Skeletal muscle tissue (tissue), 1 donor: ENCODE results near the gene PCDHA3. TPM values are rescaled to one million over a fixed set of nuclear protein-coding genes. Genes with fewer than 3 reads are reported as not detected.

ENCODE experiments used
- total RNA-seq: library from RNA; depleted of rRNA; stranded (reverse); fragments of >200 nt; gene quantifications from one replicate; pipeline ENCODE4 v1.2.3, GENCODE V29; 2014

PCDHA3 gene
- total RNA-seq, 1 donor from 2014 or later = not detected

Other genes with a start within 250 kb of the PCDHA3 start
- 15.1 TPM for gene SRA1, start 243.6 kb upstream of the PCDHA3 start, total RNA-seq
- 7.3 TPM for gene APBB3, start 236.5 kb upstream of the PCDHA3 start, total RNA-seq
- gene SLC35A4, start 236.2 kb upstream of the PCDHA3 start, total RNA-seq = 7.3 TPM
- gene CD14, start 167.9 kb upstream of the PCDHA3 start, total RNA-seq = 39.7 TPM
- 2.6 TPM for gene TMCO6, start 161.6 kb upstream of the PCDHA3 start, total RNA-seq
- gene NDUFA2, start 153.4 kb upstream of the PCDHA3 start, total RNA-seq = 42.8 TPM
- gene IK, start 153.2 kb upstream of the PCDHA3 start, total RNA-seq = 60.5 TPM
- gene WDR55, start 136.2 kb upstream of the PCDHA3 start, total RNA-seq = 9.4 TPM
- gene DND1, start 127.5 kb upstream of the PCDHA3 start, total RNA-seq = not detected
- gene HARS1, start 109.7 kb upstream of the PCDHA3 start, total RNA-seq = 40.2 TPM
- gene HARS2, start 109.6 kb upstream of the PCDHA3 start, total RNA-seq = 15.7 TPM
- gene ZMAT2, start 100.6 kb upstream of the PCDHA3 start, total RNA-seq = 33.4 TPM
- not detected for gene PCDHA1, start 14.9 kb upstream of the PCDHA3 start, total RNA-seq
- under 0.01 TPM for gene PCDHA2, start 6.2 kb upstream of the PCDHA3 start, total RNA-seq
- 0.52 TPM for gene PCDHA4, start 6.0 kb downstream of the PCDHA3 start, total RNA-seq
- not detected for gene PCDHA5, start 20.6 kb downstream of the PCDHA3 start, total RNA-seq
- under 0.01 TPM for gene PCDHA6, start 26.9 kb downstream of the PCDHA3 start, total RNA-seq
- 0.52 TPM for gene PCDHA7, start 33.2 kb downstream of the PCDHA3 start, total RNA-seq
- 0.52 TPM for gene PCDHA8, start 40.1 kb downstream of the PCDHA3 start, total RNA-seq
- gene PCDHA9, start 47.3 kb downstream of the PCDHA3 start, total RNA-seq = 0.52 TPM
- gene PCDHA10, start 54.8 kb downstream of the PCDHA3 start, total RNA-seq = under 0.01 TPM
- under 0.01 TPM for gene PCDHA11, start 67.9 kb downstream of the PCDHA3 start, total RNA-seq
- gene PCDHA12, start 74.3 kb downstream of the PCDHA3 start, total RNA-seq = not detected
- gene PCDHA13, start 81.1 kb downstream of the PCDHA3 start, total RNA-seq = under 0.01 TPM
- 0.52 TPM for gene PCDHAC1, start 125.2 kb downstream of the PCDHA3 start, total RNA-seq
- gene PCDHAC2, start 165.4 kb downstream of the PCDHA3 start, total RNA-seq = 2.1 TPM